ENCODE measurements around the gene METTL9.

- TF ChIP-seq MAX (IDR thresholded peaks at IDR 0.05; ENCODE audit: low read depth, low read length): no peak
- TF ChIP-seq, protein P1, sequence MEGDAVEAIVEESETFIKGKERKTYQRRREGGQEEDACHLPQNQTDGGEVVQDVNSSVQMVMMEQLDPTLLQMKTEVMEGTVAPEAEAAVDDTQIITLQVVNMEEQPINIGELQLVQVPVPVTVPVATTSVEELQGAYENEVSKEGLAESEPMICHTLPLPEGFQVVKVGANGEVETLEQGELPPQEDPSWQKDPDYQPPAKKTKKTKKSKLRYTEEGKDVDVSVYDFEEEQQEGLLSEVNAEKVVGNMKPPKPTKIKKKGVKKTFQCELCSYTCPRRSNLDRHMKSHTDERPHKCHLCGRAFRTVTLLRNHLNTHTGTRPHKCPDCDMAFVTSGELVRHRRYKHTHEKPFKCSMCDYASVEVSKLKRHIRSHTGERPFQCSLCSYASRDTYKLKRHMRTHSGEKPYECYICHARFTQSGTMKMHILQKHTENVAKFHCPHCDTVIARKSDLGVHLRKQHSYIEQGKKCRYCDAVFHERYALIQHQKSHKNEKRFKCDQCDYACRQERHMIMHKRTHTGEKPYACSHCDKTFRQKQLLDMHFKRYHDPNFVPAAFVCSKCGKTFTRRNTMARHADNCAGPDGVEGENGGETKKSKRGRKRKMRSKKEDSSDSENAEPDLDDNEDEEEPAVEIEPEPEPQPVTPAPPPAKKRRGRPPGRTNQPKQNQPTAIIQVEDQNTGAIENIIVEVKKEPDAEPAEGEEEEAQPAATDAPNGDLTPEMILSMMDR (IDR thresholded peaks at IDR 0.05; ENCODE audit: low read depth, low read length): no peak
- TF ChIP-seq MYC (IDR thresholded peaks at IDR 0.05; ENCODE audit: low read depth, low read length): no peak
Measured at GRCh38 chr16:21652453-21652852, 53.1 kb downstream of the METTL9 start, which contains the start of gene IGSF6.
